ENCODE results near the gene TCF3.

GRCh38 chr19:1647501-1648458 is 4.6 kb downstream of the TCF3 start:
- TF ChIP-seq CTCF (conservative IDR thresholded peaks at IDR 0.05; ENCODE audit: low read length) (no peak), EZH2phosphoT487 (IDR thresholded peaks at IDR 0.05; ENCODE audit: borderline replicate concordance, low read depth, low read length) (no peak)
